Cardiac muscle cell (in vitro differentiated cells and primary cell): ENCODE measurements around the gene COL15A1. TPM values are rescaled to one million over a fixed set of nuclear protein-coding genes. Genes with fewer than 3 reads are reported as not detected.

Source experiments
- DNase-seq, 2 donors: peaks; one replicate each; pipeline versions ENCODE4 v3.0.0 to v3.0.0-alpha.2; 2010 to 2017; ENCODE audit warnings: low read depth in 1 of 2, low spot score in 1 of 2
- H3K27ac ChIP-seq: fragments of 200-600 bp; sonication (generic); 2 replicates; pipeline ENCODE4 v1.5.1; 2016
- H3K27me3 ChIP-seq: fragments of 200-600 bp; sonication (generic); 2 replicates; pipeline ENCODE4 v1.6.0; 2016; ENCODE audit warnings: control low read depth
- H3K36me3 ChIP-seq: fragments of 200-600 bp; sonication (generic); 2 replicates; pipeline ENCODE4 v1.5.1; 2016; ENCODE audit warnings: control low read depth
- H3K4me1 ChIP-seq: fragments of 200-600 bp; sonication (generic); 2 replicates; pipeline ENCODE4 v1.8.1; 2017; ENCODE audit warnings: low read depth, mild to moderate bottlenecking, mixed run types
- H3K4me3 ChIP-seq: fragments of 200-600 bp; sonication (generic); 2 replicates; pipeline ENCODE4 v1.5.1; 2016; ENCODE audit warnings: mild to moderate bottlenecking
- H3K9me3 ChIP-seq: fragments of 200-600 bp; sonication (generic); 2 replicates; pipeline ENCODE4 v1.5.1; 2017; ENCODE audit warnings: low read depth, mild to moderate bottlenecking, control low read depth
- polyA plus RNA-seq: library from polyadenylated mRNA; unstranded; fragments of >200 nt; fragmentation: Nextera tagmentation; extraction: Ambion mirVana; gene quantifications from 2 replicates; pipeline ENCODE4 v1.2.1, GENCODE V29; 2016
- total RNA-seq: library from RNA; depleted of rRNA; stranded (reverse); fragments of >200 nt; gene quantifications from 2 replicates; pipeline ENCODE4 v1.2.3, GENCODE V29; 2016
- TF ChIP-seq, protein P1 (sequence below): IDR thresholded peaks from 2 replicates; pipeline ENCODE4 v1.5.1; 2012; ENCODE audit warnings: low read depth, mild to moderate bottlenecking, low read length

Gene COL15A1
- total and polyA plus RNA-seq, 2 experiments from 2014 or later: 0.74 to 1.3 TPM

DNA sequence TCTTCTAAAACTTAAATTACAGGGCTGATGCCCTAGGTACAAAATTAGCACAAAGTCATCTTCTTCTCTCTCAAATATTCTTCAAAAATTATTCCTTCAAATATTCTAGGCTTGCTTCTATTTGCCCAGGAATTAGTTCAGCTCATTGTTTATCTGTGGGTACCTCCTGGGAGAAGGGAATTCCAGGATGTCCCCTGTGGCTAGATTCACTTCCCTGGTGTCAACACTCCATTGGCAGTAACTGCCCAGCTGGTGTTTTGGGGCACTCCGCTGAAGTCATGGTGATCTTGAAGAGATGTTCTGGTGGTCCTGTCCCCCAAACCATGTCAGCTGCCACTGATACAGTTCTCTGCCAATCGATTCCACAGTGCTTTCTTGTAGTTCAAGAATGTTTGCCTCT lies 135.0 kb downstream of the COL15A1 start:
- no peak for DNase-seq
- Histone ChIP-seq H3K27me3 (no peaks in the 10 kb centered on the region), H3K4me3 (no peak overlapping the region), H3K36me3 (no peaks in the 10 kb centered on the region), H3K4me1 (no peaks in the 10 kb centered on the region), H3K9me3 (no peaks in the 10 kb centered on the region), H3K27ac (no peak overlapping the region)
- TF ChIP-seq, protein P1, sequence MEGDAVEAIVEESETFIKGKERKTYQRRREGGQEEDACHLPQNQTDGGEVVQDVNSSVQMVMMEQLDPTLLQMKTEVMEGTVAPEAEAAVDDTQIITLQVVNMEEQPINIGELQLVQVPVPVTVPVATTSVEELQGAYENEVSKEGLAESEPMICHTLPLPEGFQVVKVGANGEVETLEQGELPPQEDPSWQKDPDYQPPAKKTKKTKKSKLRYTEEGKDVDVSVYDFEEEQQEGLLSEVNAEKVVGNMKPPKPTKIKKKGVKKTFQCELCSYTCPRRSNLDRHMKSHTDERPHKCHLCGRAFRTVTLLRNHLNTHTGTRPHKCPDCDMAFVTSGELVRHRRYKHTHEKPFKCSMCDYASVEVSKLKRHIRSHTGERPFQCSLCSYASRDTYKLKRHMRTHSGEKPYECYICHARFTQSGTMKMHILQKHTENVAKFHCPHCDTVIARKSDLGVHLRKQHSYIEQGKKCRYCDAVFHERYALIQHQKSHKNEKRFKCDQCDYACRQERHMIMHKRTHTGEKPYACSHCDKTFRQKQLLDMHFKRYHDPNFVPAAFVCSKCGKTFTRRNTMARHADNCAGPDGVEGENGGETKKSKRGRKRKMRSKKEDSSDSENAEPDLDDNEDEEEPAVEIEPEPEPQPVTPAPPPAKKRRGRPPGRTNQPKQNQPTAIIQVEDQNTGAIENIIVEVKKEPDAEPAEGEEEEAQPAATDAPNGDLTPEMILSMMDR: no peak

DNA sequence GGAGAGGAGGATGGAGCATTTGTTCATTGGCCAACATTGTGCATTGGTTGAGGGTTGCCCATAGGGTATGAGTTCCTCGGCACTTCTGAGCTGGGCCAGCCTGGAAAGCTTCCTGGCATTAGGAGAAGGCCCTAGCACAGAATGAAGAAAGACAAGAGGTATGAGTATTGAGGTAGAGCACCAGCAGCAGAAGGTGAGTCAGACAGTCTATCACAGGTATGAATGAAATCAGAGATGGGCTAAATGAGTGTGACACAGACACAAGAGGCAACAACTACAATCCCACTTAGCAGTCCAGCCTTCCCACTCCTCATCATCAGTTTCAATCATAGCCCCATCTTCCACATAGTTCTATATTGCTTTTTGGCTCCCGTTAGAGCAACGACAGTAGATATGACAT lies 135.8 kb downstream of the COL15A1 start:
- no peak for DNase-seq
- TF ChIP-seq, protein P1: no peak
- Histone ChIP-seq H3K27ac (no peak overlapping the region), H3K9me3 (no peaks in the 10 kb centered on the region), H3K4me3 (no peak overlapping the region), H3K4me1 (no peaks in the 10 kb centered on the region), H3K36me3 (no peaks in the 10 kb centered on the region), H3K27me3 (no peaks in the 10 kb centered on the region)

DNA sequence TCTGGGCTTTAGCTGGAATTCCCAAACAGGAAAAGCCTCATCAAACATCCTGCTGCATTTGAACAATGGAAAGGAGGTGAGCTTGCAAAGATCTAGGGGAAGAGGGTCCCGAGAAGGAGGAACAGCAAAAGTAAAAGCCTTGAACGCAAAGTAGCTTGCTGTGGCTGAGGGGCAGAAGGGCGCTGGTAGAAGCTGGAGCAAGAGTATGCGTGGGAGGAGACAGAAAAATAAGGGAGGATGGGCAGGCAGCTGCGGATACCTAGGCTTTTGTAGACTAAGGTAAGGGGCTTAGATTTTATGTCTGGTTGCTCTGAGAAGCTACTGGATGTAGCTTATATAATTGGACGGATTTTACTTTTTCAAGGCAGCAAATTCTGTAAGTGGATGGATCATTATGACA lies 139.3 kb downstream of the COL15A1 start:
- no peak overlapping the region for H3K27ac ChIP-seq
- DNase-seq: no peak
- no peaks in the 10 kb centered on the region for H3K27me3 ChIP-seq
- no peaks in the 10 kb centered on the region for H3K36me3 ChIP-seq
- TF ChIP-seq, protein P1: no peak
- H3K4me1 ChIP-seq: no peaks in the 10 kb centered on the region
- H3K4me3 ChIP-seq: no peak overlapping the region
- H3K9me3 ChIP-seq: no peaks in the 10 kb centered on the region

DNA sequence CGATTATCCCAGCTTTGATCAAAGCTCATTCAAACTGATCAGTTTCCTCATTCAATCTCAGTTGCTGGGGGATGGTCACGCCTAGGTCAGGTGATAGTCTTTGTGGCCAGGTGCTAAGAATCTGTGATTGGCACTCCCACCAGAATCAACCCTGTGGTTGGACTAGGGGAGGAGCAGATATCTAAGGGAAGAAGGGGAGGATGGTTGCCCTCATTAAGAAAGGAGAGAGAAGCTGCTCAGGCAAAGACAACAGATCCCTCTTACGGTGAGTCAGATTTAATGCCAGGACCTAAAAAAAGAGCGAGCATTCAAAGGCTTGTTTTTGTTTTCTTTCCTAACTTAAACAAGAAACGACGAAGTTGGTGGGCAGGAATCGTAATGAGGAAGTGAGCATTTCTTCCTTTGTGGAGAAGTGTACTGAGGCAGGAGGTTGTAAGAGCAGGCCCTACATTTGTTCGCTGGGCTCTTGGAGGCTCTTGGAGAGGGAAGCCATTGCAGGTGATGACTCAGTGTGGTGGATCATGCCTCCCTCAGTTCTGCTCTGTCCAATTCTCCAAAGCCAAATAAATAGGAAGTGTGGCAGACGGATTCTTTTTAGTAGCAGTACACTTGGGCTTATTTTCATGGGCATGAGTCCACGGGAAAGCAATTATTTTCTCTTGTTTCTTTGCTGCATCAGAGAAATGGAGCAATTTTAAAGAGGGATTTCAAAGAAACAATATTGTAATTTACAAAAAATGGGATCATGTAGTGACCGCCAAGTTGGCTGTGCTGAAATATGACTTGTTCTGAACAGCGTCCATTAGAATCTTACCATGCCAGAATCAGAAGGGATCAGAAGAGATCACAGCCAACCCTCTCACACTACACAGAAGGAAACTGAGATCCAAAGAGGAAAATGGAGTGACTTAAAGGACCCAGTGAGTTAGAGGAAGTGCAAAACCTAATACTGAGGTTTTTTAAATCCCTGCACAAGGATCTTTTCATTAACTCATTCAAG lies 142.5 kb downstream of the COL15A1 start:
- no peak overlapping the region for H3K4me3 ChIP-seq
- DNase-seq: peak in 1 of 2 donors; percentile 23
- TF ChIP-seq, protein P1: no peak
- no peaks in the 10 kb centered on the region for H3K27me3 ChIP-seq
- H3K27ac ChIP-seq: no peak overlapping the region
- peaks cover 4% of the 10 kb centered on the region for H3K9me3 ChIP-seq
- no peaks in the 10 kb centered on the region for H3K36me3 ChIP-seq
- no peaks in the 10 kb centered on the region for H3K4me1 ChIP-seq

DNA sequence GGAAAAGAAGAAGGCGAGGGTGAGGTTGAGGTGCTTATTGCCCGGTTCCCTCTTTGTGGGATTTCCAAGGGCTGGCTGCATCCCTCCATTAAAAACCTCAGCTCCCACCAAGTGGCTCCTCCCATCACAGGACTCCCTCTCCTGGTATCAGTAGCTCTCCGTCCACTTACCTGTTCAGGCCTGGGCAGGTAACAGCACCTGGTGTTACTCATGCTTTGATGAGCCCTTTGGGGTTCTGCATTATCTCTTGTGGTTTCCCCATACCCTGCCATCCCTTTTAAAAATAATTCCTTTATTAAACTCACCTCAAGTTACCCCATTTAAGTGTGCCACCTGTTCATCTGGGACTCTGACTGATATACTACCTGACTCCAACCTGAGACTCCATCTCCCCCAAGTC lies 143.8 kb downstream of the COL15A1 start:
- DNase-seq: no peak
- no peaks in the 10 kb centered on the region for H3K36me3 ChIP-seq
- no peak overlapping the region for H3K27ac ChIP-seq
- peaks cover 4% of the 10 kb centered on the region for H3K9me3 ChIP-seq
- no peaks in the 10 kb centered on the region for H3K4me1 ChIP-seq
- no peaks in the 10 kb centered on the region for H3K27me3 ChIP-seq
- TF ChIP-seq, protein P1: no peak
- H3K4me3 ChIP-seq: no peak overlapping the region
